ENCODE data around the gene DNAH10. TPM values are rescaled to one million over a fixed set of nuclear protein-coding genes. Genes with fewer than 3 reads are reported as not detected.

DNAH10 gene
- total RNA-seq, 3 donors from 2014 or later, result 0.14 to 0.24 (median 0.20) TPM

- Mint-ChIP-seq H3K27me3 (ENCODE audit: low read depth) (peaks cover 7% of the 10 kb centered on the region), H3K4me1 (ENCODE audit: low read depth) (no peaks in the 10 kb centered on the region), H3K9me3 (peaks cover 15% of the 10 kb centered on the region), H3K36me3 (ENCODE audit: insufficient read depth) (peaks cover 2% of the 10 kb centered on the region), H3K4me3 (no peak overlapping the region)
- no peak for DNase-seq
- ATAC-seq, result no peak
These were observed 68.6 kb downstream of the DNAH10 start for GRCh38 chr12:123830675-123831074.

- Mint-ChIP-seq H3K36me3 (ENCODE audit: insufficient read depth) (peaks cover 2% of the 10 kb centered on the region), H3K27me3 (ENCODE audit: low read depth) (peaks cover 7% of the 10 kb centered on the region), H3K9me3 (peaks cover 15% of the 10 kb centered on the region), H3K4me1 (ENCODE audit: low read depth) (no peaks in the 10 kb centered on the region), H3K4me3 (no peak overlapping the region)
- DNase-seq (no peak), ATAC-seq (no peak)
These were observed 70.0 kb downstream of the DNAH10 start for GRCh38 chr12:123832052-123832451.

GRCh38 chr12:123833830-123834229 is 71.7 kb downstream of the DNAH10 start:
- Mint-ChIP-seq H3K9me3 (peaks cover 15% of the 10 kb centered on the region), H3K27me3 (ENCODE audit: low read depth) (peaks cover 4% of the 10 kb centered on the region), H3K4me3 (no peak overlapping the region), H3K4me1 (ENCODE audit: low read depth) (no peaks in the 10 kb centered on the region), H3K36me3 (ENCODE audit: insufficient read depth) (peaks cover 2% of the 10 kb centered on the region)
- DNase-seq (no peak), ATAC-seq (no peak)

GRCh38 chr12:123834845-123835244 is 72.7 kb downstream of the DNAH10 start:
- ATAC-seq, result no peak
- DNase-seq, result no peak
- H3K4me1 Mint-ChIP-seq (ENCODE audit: low read depth), result no peaks in the 10 kb centered on the region
- peaks cover 2% of the 10 kb centered on the region for H3K36me3 Mint-ChIP-seq (ENCODE audit: insufficient read depth)
- H3K9me3 Mint-ChIP-seq, result peaks cover 15% of the 10 kb centered on the region
- H3K27me3 Mint-ChIP-seq (ENCODE audit: low read depth), result peaks cover 5% of the 10 kb centered on the region
- H3K4me3 Mint-ChIP-seq, result no peak overlapping the region

GRCh38 chr12:123836292-123836691 is 74.2 kb downstream of the DNAH10 start:
- DNase-seq (no peak), ATAC-seq (no peak)
- H3K36me3 Mint-ChIP-seq (ENCODE audit: insufficient read depth), result peaks cover 2% of the 10 kb centered on the region
- peaks cover 15% of the 10 kb centered on the region for H3K9me3 Mint-ChIP-seq
- H3K4me3 Mint-ChIP-seq, result no peak overlapping the region
- peaks cover 2% of the 10 kb centered on the region for H3K27me3 Mint-ChIP-seq (ENCODE audit: low read depth)
- H3K4me1 Mint-ChIP-seq (ENCODE audit: low read depth), result no peaks in the 10 kb centered on the region

GRCh38 chr12:123839826-123840225 is 77.7 kb downstream of the DNAH10 start:
- H3K4me1 Mint-ChIP-seq (ENCODE audit: low read depth), result no peaks in the 10 kb centered on the region
- H3K9me3 Mint-ChIP-seq, result peaks cover 6% of the 10 kb centered on the region
- DNase-seq, result no peak
- H3K36me3 Mint-ChIP-seq (ENCODE audit: insufficient read depth), result no peaks in the 10 kb centered on the region
- H3K27me3 Mint-ChIP-seq (ENCODE audit: low read depth), result peaks cover 4% of the 10 kb centered on the region
- no peak for ATAC-seq
- no peak overlapping the region for H3K4me3 Mint-ChIP-seq

- Mint-ChIP-seq H3K4me3 (no peak overlapping the region), H3K9me3 (no peaks in the 10 kb centered on the region), H3K36me3 (ENCODE audit: insufficient read depth) (no peaks in the 10 kb centered on the region), H3K27me3 (ENCODE audit: low read depth) (peaks cover 4% of the 10 kb centered on the region), H3K4me1 (ENCODE audit: low read depth) (no peaks in the 10 kb centered on the region)
- ATAC-seq (no peak), DNase-seq (no peak)
These were observed 78.8 kb downstream of the DNAH10 start for GRCh38 chr12:123840765-123841425.

GRCh38 chr12:123843912-123844748 is 82.0 kb downstream of the DNAH10 start:
- DNase-seq (no peak), ATAC-seq (no peak)
- Mint-ChIP-seq H3K27me3 (ENCODE audit: low read depth) (peaks cover 4% of the 10 kb centered on the region), H3K4me1 (ENCODE audit: low read depth) (no peaks in the 10 kb centered on the region), H3K9me3 (no peaks in the 10 kb centered on the region), H3K36me3 (ENCODE audit: insufficient read depth) (no peaks in the 10 kb centered on the region), H3K4me3 (no peak overlapping the region)

- no peak overlapping the region for H3K4me3 Mint-ChIP-seq
- no peaks in the 10 kb centered on the region for H3K36me3 Mint-ChIP-seq (ENCODE audit: insufficient read depth)
These were observed 83.8 kb downstream of the DNAH10 start for GRCh38 chr12:123845881-123846280.

GRCh38 chr12:123846340-123846739 is 84.2 kb downstream of the DNAH10 start:
- H3K4me1 Mint-ChIP-seq (ENCODE audit: low read depth), result no peaks in the 10 kb centered on the region
- no peaks in the 10 kb centered on the region for H3K36me3 Mint-ChIP-seq (ENCODE audit: insufficient read depth)
- H3K4me3 Mint-ChIP-seq, result no peak overlapping the region
- H3K27me3 Mint-ChIP-seq (ENCODE audit: low read depth), result peaks cover 2% of the 10 kb centered on the region
- ATAC-seq, result no peak
- no peaks in the 10 kb centered on the region for H3K9me3 Mint-ChIP-seq
- no peak for DNase-seq

More at GRCh38 chr12:123845881-123846280, 83.8 kb downstream of the DNAH10 start:
- DNase-seq (no peak), ATAC-seq (no peak)
- Mint-ChIP-seq H3K27me3 (ENCODE audit: low read depth) (peaks cover 2% of the 10 kb centered on the region), H3K4me1 (ENCODE audit: low read depth) (no peaks in the 10 kb centered on the region), H3K9me3 (no peaks in the 10 kb centered on the region)

- no peaks in the 10 kb centered on the region for H3K9me3 Mint-ChIP-seq
- H3K27me3 Mint-ChIP-seq (ENCODE audit: low read depth), result peaks cover under 1% of the 10 kb centered on the region
- DNase-seq, result no peak
- no peaks in the 10 kb centered on the region for H3K4me1 Mint-ChIP-seq (ENCODE audit: low read depth)
- H3K36me3 Mint-ChIP-seq (ENCODE audit: insufficient read depth), result no peaks in the 10 kb centered on the region
- ATAC-seq, result no peak
- no peak overlapping the region for H3K4me3 Mint-ChIP-seq
These were observed 84.9 kb downstream of the DNAH10 start for GRCh38 chr12:123847019-123847418.

GRCh38 chr12:123847876-123848275 is 85.8 kb downstream of the DNAH10 start:
- H3K9me3 Mint-ChIP-seq, result no peaks in the 10 kb centered on the region
- DNase-seq (no peak), ATAC-seq (no peak)
- H3K4me1 Mint-ChIP-seq (ENCODE audit: low read depth), result no peaks in the 10 kb centered on the region
- no peaks in the 10 kb centered on the region for H3K27me3 Mint-ChIP-seq (ENCODE audit: low read depth)
- no peak overlapping the region for H3K4me3 Mint-ChIP-seq
- no peaks in the 10 kb centered on the region for H3K36me3 Mint-ChIP-seq (ENCODE audit: insufficient read depth)

- H3K4me1 Mint-ChIP-seq (ENCODE audit: low read depth), result no peaks in the 10 kb centered on the region
- no peak for DNase-seq
- H3K36me3 Mint-ChIP-seq (ENCODE audit: insufficient read depth), result no peaks in the 10 kb centered on the region
- ATAC-seq, result no peak
- no peaks in the 10 kb centered on the region for H3K9me3 Mint-ChIP-seq
- no peak overlapping the region for H3K4me3 Mint-ChIP-seq
- no peaks in the 10 kb centered on the region for H3K27me3 Mint-ChIP-seq (ENCODE audit: low read depth)
These were observed 87.4 kb downstream of the DNAH10 start for GRCh38 chr12:123849517-123849916.

GRCh38 chr12:123850246-123851134 is 88.4 kb downstream of the DNAH10 start:
- Mint-ChIP-seq H3K9me3 (no peaks in the 10 kb centered on the region), H3K27me3 (ENCODE audit: low read depth) (no peaks in the 10 kb centered on the region), H3K4me3 (no peak overlapping the region), H3K4me1 (ENCODE audit: low read depth) (no peaks in the 10 kb centered on the region), H3K36me3 (ENCODE audit: insufficient read depth) (no peaks in the 10 kb centered on the region)
- DNase-seq, result no peak
- no peak for ATAC-seq

All from activated T-cell treated with anti-CD3 and anti-CD28 coated beads, Interleukin-2, amount 50 U/mL, for 4 hours (primary cell).